Fibroblast of the aortic adventitia (primary cell): ENCODE results near the gene KRT31. TPM values are rescaled to one million over a fixed set of nuclear protein-coding genes. Genes with fewer than 3 reads are reported as not detected.

Experiments
- DNase-seq: peaks from one replicate; pipeline ENCODE4 v3.0.0-alpha.2; 2010; ENCODE audit warnings: low read depth
- H3K4me3 ChIP-seq: 2 replicates; pipeline ENCODE4 v1.5.1; 2011; ENCODE audit warnings: low read depth, mild to moderate bottlenecking, control low read depth, low read length, moderate library complexity
- total RNA-seq: library from RNA; depleted of rRNA; stranded (reverse); fragments of >200 nt; gene quantifications from 2 replicates; pipeline ENCODE4 v1.2.3, GENCODE V29; 2012; ENCODE audit warnings: low replicate concordance
- TF ChIP-seq, protein P1 (sequence below): IDR thresholded peaks from 2 replicates; pipeline ENCODE4 v1.5.1; 2011; ENCODE audit warnings: mild to moderate bottlenecking, low read length, control low read depth, inconsistent platforms; ENCODE audit not compliant: insufficient read depth

Gene KRT31
- total RNA-seq, 1 donor, result 0.09 TPM

DNA sequence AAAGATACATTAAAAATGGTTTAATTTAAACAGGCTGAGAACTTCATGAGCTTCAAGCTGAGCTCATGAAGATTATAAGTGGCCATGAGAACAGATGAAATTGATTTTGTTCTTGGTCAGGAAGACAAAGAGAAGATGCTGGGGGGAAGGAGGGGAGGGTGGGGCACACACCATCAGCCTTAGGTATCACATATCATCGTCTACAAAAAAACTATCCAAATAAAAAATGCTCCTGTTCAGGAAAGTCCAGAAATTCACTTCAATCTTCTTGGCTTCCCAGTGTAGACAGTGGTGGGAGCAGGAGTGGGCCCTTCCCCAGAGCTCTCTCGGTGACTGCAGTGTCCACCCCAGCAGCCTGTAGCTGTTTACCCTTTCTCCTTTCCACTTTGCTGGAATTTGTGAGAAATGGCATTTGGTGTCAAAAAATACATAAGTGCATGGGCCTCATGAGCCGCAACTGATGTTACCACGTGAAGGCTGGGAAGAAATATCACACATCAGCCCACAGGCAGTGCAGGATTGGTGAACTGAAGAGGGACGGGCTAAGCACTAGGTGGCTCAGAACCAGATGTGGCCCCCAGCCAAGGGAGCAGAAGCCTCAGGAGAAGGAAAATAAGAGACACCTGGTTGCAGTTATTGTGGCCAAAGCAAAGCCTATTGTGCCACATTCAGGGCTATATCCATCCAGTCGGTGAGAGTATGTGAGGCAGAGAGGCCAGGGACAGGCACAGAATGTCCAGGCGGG is 20.9 kb upstream of the KRT31 start:
- no peak for DNase-seq
- no peak overlapping the region for H3K4me3 ChIP-seq
- TF ChIP-seq, protein P1, sequence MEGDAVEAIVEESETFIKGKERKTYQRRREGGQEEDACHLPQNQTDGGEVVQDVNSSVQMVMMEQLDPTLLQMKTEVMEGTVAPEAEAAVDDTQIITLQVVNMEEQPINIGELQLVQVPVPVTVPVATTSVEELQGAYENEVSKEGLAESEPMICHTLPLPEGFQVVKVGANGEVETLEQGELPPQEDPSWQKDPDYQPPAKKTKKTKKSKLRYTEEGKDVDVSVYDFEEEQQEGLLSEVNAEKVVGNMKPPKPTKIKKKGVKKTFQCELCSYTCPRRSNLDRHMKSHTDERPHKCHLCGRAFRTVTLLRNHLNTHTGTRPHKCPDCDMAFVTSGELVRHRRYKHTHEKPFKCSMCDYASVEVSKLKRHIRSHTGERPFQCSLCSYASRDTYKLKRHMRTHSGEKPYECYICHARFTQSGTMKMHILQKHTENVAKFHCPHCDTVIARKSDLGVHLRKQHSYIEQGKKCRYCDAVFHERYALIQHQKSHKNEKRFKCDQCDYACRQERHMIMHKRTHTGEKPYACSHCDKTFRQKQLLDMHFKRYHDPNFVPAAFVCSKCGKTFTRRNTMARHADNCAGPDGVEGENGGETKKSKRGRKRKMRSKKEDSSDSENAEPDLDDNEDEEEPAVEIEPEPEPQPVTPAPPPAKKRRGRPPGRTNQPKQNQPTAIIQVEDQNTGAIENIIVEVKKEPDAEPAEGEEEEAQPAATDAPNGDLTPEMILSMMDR, result no peak

DNA sequence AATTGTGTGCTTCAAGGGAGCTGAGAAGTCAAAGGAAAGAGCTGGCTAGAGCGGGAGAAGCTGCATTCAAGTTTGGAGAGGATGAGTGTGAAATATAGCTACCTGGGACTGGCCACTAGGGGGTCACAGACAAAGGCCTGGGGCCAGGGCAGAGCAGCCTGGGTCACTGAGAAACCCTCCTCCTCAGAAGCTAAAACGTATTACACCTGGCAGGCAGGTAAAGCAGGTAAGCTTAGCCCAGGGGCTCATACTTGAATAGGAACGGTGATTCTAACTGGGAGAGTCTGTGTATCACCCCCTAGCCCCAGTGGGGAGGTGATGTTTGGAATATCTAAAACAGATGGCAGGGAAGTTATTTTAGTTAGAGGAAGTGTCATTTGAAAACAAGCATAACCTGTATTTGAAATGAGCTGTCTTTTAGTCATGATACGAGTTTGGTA is 20.2 kb upstream of the KRT31 start:
- DNase-seq, result no peak
- H3K4me3 ChIP-seq, result no peak overlapping the region
- TF ChIP-seq, protein P1, result peak; percentile 11

DNA sequence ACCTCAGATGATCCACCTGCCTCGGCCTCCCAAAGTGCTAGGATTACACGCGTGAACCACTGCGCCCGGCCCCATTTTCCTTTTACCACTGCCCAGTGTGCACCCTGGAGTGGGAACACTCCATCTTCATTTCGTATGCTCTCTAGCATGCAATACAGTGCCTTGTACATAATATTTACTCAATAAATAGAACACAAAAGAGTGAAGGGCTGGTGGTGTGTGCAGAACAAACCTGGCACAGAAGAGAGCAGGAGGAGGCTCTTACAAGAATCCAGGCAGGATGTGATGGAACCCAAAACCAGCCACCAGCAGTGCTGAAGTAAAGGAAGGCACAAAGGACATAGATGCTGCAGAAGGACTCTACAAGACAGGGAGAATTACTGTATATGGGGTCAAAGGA is 19.7 kb upstream of the KRT31 start:
- TF ChIP-seq, protein P1, result no peak
- no peak for DNase-seq
- H3K4me3 ChIP-seq, result no peak overlapping the region

DNA sequence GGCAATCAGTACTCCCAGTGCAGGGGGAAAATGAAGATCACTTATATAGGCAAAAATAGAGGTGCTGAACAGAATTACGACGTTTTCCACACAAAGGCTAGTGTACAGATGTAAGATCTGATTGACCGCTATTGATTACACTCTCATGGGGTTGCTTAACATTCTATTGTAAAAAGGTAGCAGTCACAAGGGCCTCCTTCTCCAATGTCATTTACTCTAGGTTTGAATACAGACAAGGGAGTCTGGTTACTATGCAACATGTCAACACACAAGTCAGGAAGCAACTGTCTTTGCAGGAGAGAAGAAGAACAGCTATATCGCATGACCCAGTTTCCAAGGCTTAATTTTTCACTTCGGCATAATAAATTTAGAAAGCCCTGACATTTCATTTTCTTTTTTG is 19.1 kb upstream of the KRT31 start:
- H3K4me3 ChIP-seq, result no peak overlapping the region
- DNase-seq, result no peak
- TF ChIP-seq, protein P1, result no peak

DNA sequence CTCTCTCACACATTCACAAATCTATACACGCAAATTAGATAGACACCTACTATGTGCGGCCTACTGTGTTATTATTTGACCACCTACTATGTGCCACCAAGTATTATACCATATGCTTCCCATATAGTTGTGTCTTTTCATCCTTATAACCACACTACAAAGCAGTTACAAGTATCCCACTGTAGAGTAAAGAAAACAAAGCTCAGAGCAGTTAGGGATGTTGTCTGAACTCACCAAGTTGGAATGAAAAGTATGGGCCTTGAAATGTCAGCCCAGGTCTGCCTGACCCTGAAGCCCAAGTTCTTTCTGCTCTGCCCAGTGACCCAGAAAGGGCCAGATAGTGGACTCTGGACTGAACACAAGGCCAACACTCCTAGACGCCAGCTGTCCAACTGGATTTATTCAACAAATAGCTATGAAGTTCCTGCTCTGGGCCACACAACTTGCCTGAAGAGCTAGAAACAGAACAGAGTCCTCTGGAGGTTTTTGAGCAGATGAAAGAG is 18.5 kb upstream of the KRT31 start:
- TF ChIP-seq, protein P1, result no peak
- DNase-seq, result peak; percentile 64
- H3K4me3 ChIP-seq, result no peak overlapping the region

DNA sequence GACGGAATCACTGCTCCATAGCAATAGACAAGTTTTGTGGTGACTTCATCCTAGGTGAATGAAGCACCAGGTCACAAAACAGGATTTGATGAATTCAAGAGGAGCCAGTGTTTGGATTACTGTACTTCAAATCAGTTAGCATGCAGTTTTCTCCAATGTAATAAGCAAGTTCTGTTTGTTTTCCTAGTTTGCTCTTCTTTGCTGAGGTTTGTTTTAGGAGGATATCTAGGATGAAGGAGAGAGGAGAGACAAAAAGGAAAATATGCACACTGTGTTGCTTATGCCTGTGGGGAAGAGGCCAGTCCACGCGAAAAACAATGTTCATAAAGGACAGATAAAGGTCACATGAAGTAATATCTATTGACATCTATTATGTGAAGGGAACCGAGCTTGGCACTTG is 18.0 kb upstream of the KRT31 start:
- H3K4me3 ChIP-seq, result no peak overlapping the region
- no peak for DNase-seq
- TF ChIP-seq, protein P1, result no peak
